G401 (cell line): ENCODE measurements around the gene CYP4A22. TPM values are rescaled to one million over a fixed set of nuclear protein-coding genes. Genes with fewer than 3 reads are reported as not detected.
"Not testable (repeated sequence)": the region's sequence is repeated elsewhere in the genome, so short reads cannot be mapped to it uniquely, and the experiment has no call there.

Source experiments
- DNase-seq: peaks from one replicate; pipeline ENCODE4 v3.0.0-alpha.2; 2015; ENCODE audit warnings: low spot score
- in situ Hi-C: cut with HindIII; loops from 2 replicates; pipeline ENCODE4 v1.10.0; 2016; ENCODE audit warnings: low sequenced_read_pairs, mixed read lengths
- total RNA-seq: library from RNA; depleted of rRNA; stranded (reverse); fragments of >200 nt; shearing (Covaris generic); gene quantifications from 2 replicates; pipeline ENCODE4 v1.2.3, GENCODE V29; 2014

Gene CYP4A22
- total RNA-seq, 1 experiment from 2014 or later: not detected

DNA sequence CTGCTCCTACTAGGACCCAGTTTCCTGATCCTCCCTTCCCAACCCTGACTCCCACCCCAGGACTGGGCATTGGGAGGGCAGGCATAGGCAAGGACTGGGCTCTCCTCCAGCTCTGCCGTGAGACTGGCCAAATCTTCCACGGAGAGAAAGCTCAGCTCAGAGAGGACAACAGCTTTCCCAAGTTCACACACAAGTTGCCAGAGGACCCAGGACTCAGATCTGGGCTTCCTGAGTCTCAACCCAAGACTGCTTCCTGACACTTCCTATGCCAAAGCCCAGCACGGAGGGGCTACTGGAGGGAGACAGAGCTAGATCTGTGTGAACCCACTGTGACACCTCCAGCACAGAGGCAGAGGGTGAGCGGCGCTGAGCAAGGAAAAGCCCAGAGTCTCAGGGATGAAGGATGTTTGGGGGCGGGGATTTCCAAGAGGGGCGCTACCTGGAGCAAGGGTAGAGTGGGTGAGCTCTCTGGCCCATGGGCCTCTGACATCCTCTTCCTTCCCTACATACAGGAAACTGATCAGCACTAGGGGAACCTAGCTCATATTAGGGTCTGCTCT, 45.5 kb downstream of the CYP4A22 start:
- DNase-seq: no peak
- in situ Hi-C loops: no loop called here

DNA sequence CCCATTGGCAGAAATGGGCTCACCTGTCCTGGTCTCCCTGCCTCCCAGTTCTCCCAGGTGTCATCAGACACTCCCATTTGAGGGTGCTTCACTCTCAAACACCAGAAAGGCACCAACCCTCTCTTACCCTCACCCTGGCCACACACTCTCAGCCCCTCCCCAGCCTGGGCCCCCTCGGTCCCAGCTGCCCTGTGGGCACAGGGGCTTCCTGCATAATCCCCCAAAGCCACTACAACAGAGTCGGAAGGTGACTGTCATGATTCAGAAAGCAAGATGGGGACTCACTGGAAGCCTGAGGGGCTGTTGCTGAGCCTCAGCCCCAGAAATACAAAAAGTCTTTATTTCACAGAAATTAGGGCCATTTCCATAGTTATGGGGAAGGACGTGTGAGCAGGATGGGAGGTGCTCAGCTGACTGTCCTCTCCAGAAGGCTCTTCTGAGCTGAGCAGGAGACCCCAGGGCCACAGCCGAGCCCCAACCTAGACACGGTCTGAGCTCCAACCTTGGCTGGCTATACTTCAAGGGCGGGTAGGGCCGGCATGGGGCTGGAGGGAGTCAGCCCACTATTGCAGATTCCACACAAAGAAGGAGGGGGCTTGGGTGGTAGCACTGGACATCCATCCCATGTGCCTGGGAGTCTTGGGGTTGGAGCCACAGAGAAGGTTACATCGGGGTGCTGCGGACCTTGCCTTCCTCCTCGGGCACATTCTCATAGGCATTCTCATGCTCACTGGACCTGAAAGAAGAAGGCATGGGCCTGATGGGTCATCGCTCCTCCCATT, 46.3 kb downstream of the CYP4A22 start:
- in situ Hi-C loops: no loop called here
- no peak for DNase-seq

DNA sequence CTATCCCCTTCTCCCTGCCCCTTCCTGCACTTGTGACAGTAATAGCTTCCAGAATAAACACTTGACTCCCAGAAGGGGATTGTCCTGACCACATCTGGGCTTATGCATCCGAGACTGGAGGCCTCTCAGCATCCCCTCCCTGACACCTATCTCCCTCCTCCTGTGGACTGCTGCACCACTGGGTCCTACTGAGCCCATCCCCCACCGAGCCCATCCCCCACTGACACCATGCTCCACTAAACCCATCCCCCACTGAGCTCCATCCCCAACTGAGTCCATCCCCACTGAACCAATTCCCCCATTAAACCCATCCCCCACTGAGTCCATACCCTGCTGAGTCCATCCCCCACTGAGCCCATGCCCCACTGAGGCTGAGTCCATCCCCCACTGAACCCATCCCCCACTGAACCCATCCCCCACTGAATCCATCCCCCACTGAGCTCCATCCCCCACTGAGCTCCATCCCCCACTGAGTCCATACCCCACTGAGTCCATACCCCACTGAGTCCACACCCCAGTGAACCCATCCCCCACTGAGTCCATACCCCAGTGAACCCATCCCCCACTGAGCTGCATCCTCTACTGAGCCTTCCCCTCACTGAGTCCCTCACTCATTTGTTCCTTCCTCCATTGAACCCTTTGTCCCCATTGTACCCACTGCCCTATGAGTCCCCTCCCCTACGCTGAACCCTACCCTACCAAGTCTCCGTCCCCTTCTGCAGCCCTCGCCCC, 47.0 kb downstream of the CYP4A22 start:
- in situ Hi-C loops: no loop called here
- DNase-seq: no peak

DNA sequence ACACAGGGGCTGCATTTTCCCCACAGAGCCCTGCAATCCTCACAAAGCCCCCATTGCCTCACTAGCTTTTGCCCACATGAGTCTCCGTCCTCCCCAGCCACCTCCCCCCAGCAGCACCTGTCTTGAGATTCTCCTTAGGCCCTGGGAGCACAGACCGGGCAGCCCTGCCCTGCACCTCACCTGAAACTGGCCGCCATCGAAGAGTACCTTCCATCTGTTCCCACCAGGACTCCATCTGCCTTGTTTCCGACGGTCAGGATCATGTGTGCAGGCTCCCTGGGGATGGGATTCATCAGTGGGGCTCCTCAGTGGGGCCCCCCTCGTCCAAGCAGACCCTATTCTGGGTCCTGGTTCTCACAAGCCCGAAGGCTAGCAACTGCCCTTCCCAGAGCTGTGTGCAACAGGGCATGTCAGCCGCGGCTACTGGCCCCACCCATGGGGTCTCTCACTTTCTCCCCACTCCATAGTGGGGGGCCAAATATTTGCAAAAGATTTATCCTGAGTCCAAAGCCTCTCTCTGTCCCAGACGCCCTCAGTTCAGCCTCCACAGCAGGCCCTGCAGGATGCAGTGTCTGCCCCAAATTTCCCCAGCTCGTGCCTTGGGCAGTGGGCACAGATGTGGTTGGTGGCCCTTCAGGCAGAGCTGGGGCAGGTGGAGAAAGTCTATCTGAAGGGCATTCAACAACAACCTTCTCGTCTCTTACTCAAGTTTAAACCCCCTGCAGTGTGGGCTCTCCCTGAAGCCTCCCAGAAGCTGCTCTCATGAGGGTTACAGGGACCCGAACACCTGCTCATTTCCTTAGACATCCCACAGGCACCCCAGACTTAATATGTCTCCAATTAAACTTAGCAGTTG, 47.8 kb downstream of the CYP4A22 start:
- no peak for DNase-seq
- in situ Hi-C loops: no loop called here

DNA sequence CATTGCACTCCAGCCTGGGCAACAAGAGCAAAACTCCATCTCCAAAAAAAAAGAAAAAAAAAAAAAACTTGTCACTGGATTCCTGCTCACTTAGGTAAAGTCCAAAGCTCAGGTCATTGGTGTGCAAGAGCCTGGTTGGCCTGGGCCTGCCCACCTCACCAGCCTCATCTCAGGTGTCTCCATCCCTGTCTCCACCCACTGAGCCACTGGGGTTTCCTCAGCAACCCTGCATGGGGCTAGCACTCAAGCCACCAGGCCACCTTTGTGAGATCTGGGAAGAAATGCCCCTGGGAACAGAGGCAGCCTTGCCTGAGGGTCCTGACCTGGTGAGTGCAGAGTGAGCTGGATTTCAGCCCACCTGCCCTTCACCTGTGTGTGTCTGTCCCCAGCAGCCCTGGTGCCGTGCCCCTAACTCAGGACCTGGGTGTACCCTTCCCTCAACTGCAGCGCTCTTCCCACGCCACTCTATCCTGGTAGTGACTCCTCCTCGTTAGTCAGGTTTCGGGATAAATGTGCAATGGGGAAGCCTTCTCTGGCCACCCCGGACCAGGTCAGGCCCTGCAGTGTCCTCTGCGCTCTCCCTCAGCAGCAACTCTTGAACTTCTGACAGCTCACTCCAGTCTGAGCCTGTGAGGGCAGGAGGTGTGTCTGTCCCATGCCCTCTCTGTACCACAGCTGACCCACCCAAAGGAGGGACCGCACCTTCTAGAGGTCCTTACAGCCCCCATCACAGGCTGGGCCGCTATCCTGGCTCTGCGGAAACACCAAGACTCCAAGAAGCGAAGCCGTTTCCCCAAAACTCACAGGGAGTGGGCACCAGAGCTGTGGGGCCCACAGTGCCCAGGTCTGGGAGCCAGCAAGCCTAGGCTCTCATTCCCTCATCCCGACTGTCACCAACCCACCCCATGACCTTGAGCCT, 49.3 kb downstream of the CYP4A22 start:
- no peak for DNase-seq
- in situ Hi-C loops: no loop called here

DNA sequence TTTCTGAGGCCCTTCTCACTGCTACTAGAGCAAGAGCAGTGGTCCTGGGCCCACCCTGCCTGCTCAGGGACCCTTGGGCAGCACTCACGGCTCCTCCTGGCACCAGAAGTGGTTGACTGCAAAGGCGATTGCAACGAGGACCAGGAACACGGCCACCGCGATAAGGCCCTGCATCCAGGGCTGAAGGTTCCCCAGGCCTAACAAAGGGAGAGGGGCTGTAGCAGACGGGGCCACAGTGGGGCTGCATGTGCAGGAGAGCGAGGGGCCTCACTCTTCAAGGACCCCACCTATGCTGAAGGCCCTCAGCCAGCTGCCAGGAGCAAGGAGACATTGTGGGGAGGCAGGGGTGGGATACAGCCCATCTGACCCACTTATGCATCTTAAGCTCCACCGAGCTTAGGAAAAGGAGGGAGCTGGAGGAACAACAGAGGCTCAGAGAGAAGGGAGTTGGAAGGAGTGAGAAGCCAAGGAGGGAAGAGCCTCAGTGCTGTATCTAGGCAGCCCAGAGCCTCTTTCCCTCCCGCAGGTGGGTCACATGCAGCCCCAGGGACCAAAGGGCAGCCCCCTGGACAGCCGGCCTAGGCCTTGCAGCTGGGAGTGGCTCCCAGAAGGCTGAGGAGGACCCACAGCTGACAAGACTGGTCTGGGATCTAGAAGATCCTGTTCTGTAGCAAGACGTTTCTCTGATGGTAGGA, 50.1 kb downstream of the CYP4A22 start:
- in situ Hi-C loops: no loop called here
- DNase-seq: no peak

DNA sequence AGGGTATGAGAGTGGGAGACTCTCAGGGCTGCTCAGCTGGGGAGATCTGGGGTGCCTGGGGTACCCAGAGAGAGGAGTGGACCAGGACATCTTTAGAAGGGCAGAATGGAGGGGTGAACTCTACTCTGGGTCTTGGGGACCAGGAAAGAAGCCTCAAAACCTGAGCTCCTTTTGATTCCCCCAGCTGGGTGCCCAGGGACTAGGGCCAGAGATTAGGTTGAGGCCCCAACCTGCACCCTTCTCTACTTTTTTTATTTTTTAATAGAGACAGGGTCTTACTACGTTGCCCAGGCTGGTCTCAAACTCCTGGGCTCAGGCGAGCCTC, 50.6 kb downstream of the CYP4A22 start:
- no peak for DNase-seq
- in situ Hi-C loops: no loop called here

DNA sequence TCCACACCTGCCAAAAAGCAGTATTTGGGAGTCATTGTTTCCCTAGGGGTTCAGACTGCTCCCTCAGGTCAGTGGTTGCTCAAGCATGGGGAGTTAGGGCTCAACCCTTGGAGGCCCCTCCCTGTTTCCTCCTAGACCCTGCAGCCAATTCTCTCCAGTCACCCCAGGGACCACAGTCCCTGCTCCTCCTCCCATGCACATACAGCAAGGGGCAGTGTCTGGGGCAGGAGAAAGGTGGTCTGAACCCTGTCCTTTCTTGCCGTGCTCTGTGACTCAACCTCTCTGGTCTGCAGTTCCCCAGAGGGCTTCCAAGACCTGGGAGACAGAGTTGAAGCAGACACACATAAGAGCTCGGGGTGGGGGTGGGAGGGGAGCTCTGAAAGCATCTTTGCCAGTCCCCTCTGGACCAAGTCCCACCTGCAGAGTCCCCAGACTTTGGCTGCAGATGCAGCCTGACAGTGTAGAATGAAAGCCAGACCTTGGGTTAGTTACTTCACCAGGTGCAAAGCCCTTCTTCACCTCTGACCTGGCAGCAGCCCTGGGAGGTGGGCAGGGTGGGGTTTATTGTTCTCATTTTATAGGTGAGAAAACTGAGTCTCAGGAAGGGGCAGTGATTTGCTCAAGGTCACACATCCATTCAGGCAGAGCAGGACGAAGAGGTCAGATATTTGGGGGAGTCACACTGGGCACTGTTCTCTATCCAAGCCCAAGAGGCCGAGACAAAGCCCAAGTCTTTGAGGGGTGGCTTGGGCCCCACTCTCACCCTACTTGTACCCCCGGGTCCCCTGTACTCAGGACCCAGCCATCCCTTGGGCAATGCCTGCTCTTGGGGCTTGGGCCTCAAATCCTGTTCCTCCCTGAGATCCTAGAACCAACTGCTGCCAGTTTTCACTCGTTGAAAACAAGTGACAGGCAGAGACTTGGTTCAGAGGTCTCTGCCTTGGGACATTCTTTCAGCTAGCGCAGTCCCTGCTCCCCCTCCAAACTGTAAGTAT, 51.8 kb downstream of the CYP4A22 start:
- in situ Hi-C loops: no loop called here
- DNase-seq: no peak

DNA sequence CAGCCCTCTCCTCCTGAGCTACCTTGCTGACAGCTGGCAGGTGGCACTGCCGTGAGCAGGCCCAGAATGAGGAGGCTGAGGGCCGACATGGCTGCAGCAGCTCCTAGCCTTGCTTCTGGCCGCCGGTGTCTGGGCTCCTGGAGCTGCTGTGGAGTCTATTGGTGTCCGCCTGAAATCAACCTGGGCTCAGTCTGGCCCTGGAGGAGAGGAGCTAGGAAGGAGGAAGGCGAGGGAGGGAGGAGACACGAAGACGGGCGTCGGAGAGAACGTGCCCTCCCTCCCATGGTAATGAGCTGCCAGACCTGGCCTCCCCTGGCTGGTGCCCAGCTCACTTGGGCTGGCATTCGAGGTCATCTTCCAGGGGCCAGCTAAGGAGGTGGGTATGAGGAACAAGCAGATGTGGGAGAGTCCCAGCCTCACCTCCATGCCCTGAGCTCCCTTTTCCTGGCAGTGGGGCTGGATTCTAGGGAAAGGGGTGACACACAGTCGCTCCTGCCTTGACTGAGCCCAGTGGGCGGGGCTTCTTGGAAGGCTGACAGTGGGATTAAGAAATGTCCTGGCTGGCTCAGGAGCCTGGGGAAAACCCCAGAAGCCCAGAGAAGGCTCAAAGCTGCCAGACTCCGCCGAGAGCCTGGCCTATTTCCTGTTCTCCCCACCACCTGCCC, 52.7 kb downstream of the CYP4A22 start, which contains the start of gene PDZK1IP1:
PDZK1IP1 (minus strand) TSS at position 193 of the 665 bp plus-strand sequence; CDS start at position 89, 104 bp downstream.
- DNase-seq: no peak
- in situ Hi-C loops: no loop called here

DNA sequence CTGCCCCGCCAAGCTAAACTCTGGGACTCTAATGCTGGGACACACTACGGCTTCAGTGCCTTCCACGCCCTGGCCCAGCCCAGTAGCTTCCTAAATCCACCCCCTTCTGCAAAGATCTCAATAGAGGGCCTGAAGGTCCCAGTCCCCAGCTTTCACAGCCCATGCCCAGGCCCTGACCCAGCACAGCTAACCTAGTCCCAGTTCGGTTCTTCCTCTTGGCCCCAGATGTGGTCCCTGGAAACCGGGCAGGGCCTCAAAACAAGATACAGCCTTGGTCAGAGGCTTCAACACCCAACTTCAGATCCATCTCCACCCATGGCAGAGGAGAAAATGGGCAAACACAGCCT, 53.2 kb downstream of the CYP4A22 start:
- in situ Hi-C loops: no loop called here
- no peak for DNase-seq

DNA sequence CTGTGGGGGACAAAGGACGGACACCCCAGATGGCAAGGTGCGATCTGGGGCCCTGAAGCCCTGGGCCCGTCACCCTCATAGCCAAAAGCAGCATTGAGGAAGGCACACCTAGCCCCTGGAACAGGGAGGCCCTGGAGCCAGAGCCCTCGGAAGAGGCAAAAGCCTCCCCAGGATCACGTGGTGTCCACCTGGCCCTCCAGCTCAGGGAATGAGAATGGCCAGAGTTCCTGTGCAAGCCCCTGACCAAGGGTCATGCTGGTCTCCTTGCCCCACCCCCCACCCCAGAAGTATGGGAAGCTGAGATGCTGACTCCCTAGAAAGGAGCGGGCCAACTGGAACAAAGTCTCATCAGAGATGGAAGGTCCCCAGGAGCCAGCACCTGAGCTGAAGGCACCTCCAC, 53.6 kb downstream of the CYP4A22 start:
- in situ Hi-C loops: no loop called here
- no peak for DNase-seq

DNA sequence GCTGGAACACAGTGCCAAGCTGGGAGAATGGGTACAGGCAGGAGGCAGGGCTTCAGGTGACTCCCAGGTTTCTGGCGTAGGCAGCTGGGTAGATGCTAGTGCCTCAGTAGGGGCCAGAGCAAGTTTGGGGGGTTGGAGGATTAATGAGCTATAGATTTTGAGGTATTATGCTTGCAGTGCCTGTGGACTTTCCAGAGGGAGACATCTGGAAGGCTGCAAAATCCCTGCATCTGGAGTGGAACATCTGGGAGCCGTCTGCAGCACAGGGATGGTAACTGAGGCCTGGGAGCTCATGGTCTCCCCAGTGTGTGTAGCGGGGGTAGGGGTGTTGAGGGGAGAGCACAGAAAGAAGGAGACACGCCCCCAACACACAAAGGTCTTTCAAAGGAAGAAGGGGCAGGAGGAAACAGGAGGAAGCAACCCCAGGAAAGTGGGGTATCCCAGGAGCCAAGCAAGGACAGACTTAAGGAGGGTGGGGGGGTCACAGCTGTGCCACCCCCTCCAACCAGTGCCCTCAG, 54.8 kb downstream of the CYP4A22 start:
- no peak for DNase-seq
- in situ Hi-C loops: no loop called here

DNA sequence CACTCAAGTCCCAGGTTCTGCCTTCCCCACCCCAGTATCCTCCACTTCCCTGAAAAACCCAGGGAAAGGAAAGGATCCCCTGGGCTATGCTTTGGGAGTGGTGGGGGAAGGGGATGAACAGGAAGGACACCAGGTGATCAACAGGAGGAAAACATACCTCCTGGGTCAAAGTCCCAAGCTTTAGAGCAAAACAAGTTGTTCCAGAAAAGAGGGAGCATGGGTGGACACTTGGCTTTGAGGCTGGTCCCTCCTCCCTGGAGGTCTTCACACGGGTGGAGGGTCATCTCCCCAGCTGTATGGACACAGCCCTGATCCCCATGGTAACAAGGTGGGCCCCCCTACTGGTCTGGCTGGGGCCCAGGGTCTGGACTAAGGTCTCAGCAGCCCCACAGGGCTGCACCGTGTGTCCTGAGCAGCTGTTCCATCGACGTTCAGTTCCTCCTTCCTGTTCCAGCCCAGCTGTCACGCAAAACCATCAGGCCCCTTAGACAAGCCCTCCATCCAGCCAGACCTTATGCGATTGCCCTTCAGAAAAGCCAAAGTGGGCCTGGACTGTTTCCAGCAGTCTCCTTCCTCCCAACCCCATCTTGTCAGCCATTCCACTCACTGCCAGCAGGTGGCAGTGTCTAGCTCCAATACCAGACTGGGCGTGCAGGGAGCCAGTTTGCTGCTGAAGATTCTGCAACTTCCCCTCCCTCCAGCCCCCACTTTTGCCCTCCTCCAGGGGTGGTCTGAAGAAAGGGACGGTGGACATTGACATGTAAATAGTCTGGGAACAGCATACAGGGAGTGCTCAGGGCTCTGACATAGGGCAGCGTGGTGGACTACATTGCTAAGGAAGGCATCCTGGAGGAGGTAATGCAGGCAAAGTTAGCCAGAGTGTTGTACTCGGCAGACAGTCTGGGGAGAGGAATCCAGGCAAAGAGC, 55.5 kb downstream of the CYP4A22 start:
- peak; percentile 62 for DNase-seq
- in situ Hi-C loops: no loop called here

DNA sequence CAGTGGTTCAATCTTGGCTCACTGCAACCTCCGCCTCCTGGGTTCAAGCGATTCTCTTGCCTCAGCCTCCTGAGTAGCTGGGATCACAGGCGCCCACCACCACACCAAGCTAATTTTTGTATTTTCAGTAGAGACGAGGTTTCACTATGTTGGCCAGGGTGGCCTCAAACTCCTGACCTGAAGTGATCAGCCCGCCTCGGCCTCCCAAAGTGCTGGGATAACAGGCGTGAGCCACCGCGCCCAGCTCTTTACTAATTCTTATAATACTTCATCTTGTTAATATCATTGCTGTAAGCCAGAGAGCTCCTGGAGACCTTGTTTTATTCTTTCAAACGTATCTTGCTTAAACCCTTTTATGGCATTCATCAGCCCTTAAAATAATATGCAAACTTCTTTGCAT, 56.3 kb downstream of the CYP4A22 start:
- DNase-seq, in situ Hi-C loops: not testable (repeated sequence)

DNA sequence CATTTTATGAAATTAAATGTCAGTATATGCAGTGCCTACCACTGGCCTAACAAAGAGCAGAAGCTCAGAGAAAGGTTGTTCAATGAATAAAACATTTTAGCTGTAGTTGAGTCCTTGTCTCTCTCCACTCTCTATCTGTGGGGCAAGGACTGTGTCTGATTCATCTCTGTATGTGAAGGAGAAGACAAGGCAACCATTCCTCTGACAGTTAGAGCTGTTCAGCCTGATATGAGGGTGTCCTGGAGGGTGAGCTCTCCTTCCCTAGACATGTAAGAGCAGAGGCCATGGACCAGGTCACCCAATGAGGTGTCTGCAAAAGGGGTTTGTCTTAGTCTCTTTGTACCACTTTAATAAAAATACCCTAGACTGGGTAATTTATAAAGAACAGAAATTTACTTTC, 57.1 kb downstream of the CYP4A22 start:
- no peak for DNase-seq

More for the DNA sequence above, 57.1 kb downstream of the CYP4A22 start:
- in situ Hi-C loops: no loop called here
